ENCODE data around the gene PELI2.

DNA sequence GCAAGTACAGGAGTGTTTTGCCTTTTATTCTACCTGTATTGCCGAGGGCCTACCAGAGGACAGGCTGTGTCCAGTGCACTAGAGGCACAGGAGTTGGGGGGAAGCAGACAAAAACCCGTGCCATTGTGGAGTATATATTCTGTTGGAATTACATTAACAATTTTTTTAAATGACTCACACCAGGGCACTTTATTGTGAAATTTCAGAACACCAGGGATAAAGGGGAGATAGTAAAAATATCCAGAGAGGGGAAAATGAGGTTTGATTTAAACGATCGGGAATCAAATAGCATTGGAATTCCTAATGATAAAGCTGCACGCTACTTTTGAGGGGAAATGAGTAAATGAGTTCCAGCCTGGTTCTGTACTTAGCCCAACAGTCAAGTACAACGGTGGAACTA, 123.2 kb downstream of the PELI2 start:
- no peak for TF ChIP-seq CTCF (IDR thresholded peaks at IDR 0.05 in 2 of 3, conservative IDR thresholded peaks at IDR 0.05 in 1 of 3; ENCODE audit: borderline replicate concordance in 1 of 3, insufficient read depth in 1 of 3, low read depth in 2 of 3, low read length in 2 of 3)
- no peak for TF ChIP-seq POLR2AphosphoS5 (IDR thresholded peaks at IDR 0.05; ENCODE audit: low read depth, low read length)
- no peak for TF ChIP-seq POLR2A (IDR thresholded peaks at IDR 0.05; ENCODE audit: borderline replicate concordance, extremely low read depth, insufficient read depth, insufficient read length)
- TF ChIP-seq CEBPB (IDR thresholded peaks at IDR 0.05; ENCODE audit: low read depth) = no peak
- TF ChIP-seq, protein P1, sequence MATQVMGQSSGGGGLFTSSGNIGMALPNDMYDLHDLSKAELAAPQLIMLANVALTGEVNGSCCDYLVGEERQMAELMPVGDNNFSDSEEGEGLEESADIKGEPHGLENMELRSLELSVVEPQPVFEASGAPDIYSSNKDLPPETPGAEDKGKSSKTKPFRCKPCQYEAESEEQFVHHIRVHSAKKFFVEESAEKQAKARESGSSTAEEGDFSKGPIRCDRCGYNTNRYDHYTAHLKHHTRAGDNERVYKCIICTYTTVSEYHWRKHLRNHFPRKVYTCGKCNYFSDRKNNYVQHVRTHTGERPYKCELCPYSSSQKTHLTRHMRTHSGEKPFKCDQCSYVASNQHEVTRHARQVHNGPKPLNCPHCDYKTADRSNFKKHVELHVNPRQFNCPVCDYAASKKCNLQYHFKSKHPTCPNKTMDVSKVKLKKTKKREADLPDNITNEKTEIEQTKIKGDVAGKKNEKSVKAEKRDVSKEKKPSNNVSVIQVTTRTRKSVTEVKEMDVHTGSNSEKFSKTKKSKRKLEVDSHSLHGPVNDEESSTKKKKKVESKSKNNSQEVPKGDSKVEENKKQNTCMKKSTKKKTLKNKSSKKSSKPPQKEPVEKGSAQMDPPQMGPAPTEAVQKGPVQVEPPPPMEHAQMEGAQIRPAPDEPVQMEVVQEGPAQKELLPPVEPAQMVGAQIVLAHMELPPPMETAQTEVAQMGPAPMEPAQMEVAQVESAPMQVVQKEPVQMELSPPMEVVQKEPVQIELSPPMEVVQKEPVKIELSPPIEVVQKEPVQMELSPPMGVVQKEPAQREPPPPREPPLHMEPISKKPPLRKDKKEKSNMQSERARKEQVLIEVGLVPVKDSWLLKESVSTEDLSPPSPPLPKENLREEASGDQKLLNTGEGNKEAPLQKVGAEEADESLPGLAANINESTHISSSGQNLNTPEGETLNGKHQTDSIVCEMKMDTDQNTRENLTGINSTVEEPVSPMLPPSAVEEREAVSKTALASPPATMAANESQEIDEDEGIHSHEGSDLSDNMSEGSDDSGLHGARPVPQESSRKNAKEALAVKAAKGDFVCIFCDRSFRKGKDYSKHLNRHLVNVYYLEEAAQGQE (IDR thresholded peaks at IDR 0.05; ENCODE audit: low read depth) = no peak
- no peak for TF ChIP-seq MAX (IDR thresholded peaks at IDR 0.05)
- TF ChIP-seq EZH2 (IDR thresholded peaks at IDR 0.05) = no peak
- TF ChIP-seq EZH2phosphoT487 (IDR thresholded peaks at IDR 0.05; ENCODE audit: borderline replicate concordance) = no peak
- TF ChIP-seq, protein P2, sequence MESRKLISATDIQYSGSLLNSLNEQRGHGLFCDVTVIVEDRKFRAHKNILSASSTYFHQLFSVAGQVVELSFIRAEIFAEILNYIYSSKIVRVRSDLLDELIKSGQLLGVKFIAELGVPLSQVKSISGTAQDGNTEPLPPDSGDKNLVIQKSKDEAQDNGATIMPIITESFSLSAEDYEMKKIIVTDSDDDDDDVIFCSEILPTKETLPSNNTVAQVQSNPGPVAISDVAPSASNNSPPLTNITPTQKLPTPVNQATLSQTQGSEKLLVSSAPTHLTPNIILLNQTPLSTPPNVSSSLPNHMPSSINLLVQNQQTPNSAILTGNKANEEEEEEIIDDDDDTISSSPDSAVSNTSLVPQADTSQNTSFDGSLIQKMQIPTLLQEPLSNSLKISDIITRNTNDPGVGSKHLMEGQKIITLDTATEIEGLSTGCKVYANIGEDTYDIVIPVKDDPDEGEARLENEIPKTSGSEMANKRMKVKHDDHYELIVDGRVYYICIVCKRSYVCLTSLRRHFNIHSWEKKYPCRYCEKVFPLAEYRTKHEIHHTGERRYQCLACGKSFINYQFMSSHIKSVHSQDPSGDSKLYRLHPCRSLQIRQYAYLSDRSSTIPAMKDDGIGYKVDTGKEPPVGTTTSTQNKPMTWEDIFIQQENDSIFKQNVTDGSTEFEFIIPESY (IDR thresholded peaks at IDR 0.05; ENCODE audit: extremely low read depth, insufficient replicate concordance, low read length) = no peak
- no peak for TF ChIP-seq SIN3A (IDR thresholded peaks at IDR 0.05; ENCODE audit: low read depth)
- no peak for TF ChIP-seq RAD21 (IDR thresholded peaks at IDR 0.05; ENCODE audit: low read depth)
- TF ChIP-seq EGR1 (IDR thresholded peaks at IDR 0.05; ENCODE audit: low read depth) = no peak
